Panc1 (cell line): ENCODE measurements around the gene AGBL4. TPM values are rescaled to one million over a fixed set of nuclear protein-coding genes. Genes with fewer than 3 reads are reported as not detected.

Source experiments
- ATAC-seq: fragments of 200-7000 bp; cut with Tn5 transposase; 2 replicates; pipeline ENCODE4 v1.9.1; 2020; ENCODE audit warnings: mild to moderate bottlenecking, moderate library complexity
- BruUV-seq: library from RNA; stranded (reverse); fragments of 400-500 nt; replicated peaks from 2 replicates; lab custom pipeline; 2021; lab: Mats Ljungman, UMichigan
- CTCF ChIA-PET: fragments of 300-600 bp; sonication (Branson Sonifier 250); formaldehyde crosslinking; loops from one replicate; lab custom pipeline; 2022; ENCODE audit warnings: antibody characterized with exemption; lab: Charles Lee
- POLR2A ChIA-PET: fragments of 300-600 bp; sonication (Branson Sonifier 250); formaldehyde crosslinking; loops from one replicate; lab custom pipeline; 2022; ENCODE audit warnings: antibody characterized with exemption; lab: Charles Lee
- DNase-seq: peaks from one replicate; pipeline ENCODE4 v3.0.0-alpha.2; 2010; ENCODE audit warnings: low read depth, low spot score
- H3K27ac ChIP-seq: 2 replicates; pipeline ENCODE4 v1.5.1; 2011; ENCODE audit warnings: mild to moderate bottlenecking, low read length, inconsistent platforms
- H3K27me3 ChIP-seq: fragments of 200-500 bp; sonication (Bioruptor generic); 2 replicates; pipeline ENCODE4 v1.6.0; 2014; ENCODE audit warnings: low read length, inconsistent platforms; ENCODE audit not compliant: control insufficient read depth, insufficient read depth
- H3K36me3 ChIP-seq: fragments of 200-500 bp; sonication (Bioruptor generic); 2 replicates; pipeline ENCODE4 v1.5.1; 2014; ENCODE audit warnings: inconsistent platforms, mild to moderate bottlenecking, low read length, moderate library complexity; ENCODE audit not compliant: control insufficient read depth, insufficient read depth
- H3K4me1 ChIP-seq: 2 replicates; pipeline ENCODE4 v1.5.1; 2011; ENCODE audit warnings: inconsistent platforms, mild to moderate bottlenecking, low read length, moderate library complexity; ENCODE audit not compliant: control insufficient read depth, insufficient read depth
- H3K4me3 ChIP-seq, 2 experiments: 2 replicates each; pipeline ENCODE4 v1.5.1; 2011 to 2012; ENCODE audit warnings: low read depth in 2 of 2, low read length in 2 of 2, mild to moderate bottlenecking in 2 of 2, inconsistent platforms in 1 of 2, moderate library complexity in 1 of 2
- H3K9me3 ChIP-seq: fragments of 200-500 bp; sonication (Bioruptor generic); 2 replicates; pipeline ENCODE4 v1.5.1; 2014; ENCODE audit warnings: low read depth, mild to moderate bottlenecking, inconsistent platforms, low read length, moderate library complexity; ENCODE audit not compliant: control insufficient read depth, insufficient read depth
- POLR2AphosphoS5 ChIP-seq: IDR thresholded peaks from 2 replicates; pipeline ENCODE4 v1.6.1; 2012; ENCODE audit warnings: mild to moderate bottlenecking, low read depth, low read length, moderate library complexity
- SIN3A ChIP-seq: IDR thresholded peaks from 2 replicates; pipeline ENCODE4 v1.6.1; 2012; ENCODE audit warnings: low read depth, mild to moderate bottlenecking, low read length, moderate library complexity, borderline replicate concordance; ENCODE audit not compliant: insufficient read depth
- TCF7L2 ChIP-seq: IDR thresholded peaks from 2 replicates; pipeline ENCODE4 v1.6.1; 2011; ENCODE audit warnings: mild to moderate bottlenecking, low read depth, low read length, inconsistent platforms
- in situ Hi-C: cut with HindIII; loops from 2 replicates; pipeline ENCODE4 v1.10.0; 2016; ENCODE audit warnings: low sequenced_read_pairs, low pct_unique_long_range_greater_than_20kb
- intact Hi-C: fragments of 100-400 bp; cut with micrococcal nuclease; formaldehyde crosslinking; loops from one replicate; pipeline ENCODE4 v1.10.0; 2022; ENCODE audit not compliant: unreplicated experiment
- total RNA-seq: library from RNA; stranded (reverse); gene quantifications from one replicate; pipeline ENCODE4 v1.2.1, GENCODE V29; 2021; ENCODE audit not compliant: unreplicated experiment
- TF ChIP-seq, protein P1 (sequence below): fragments of 450-650 bp; IDR thresholded peaks from 2 replicates; pipeline ENCODE4 v1.5.1; 2017; ENCODE audit warnings: mild to moderate bottlenecking
- TF ChIP-seq, protein P2 (sequence below), 2 experiments: IDR thresholded peaks; 2 replicates each; pipeline ENCODE4 v1.6.1; 2011 to 2012; ENCODE audit warnings: low read depth in 2 of 2, control low read depth in 1 of 2, low read length in 1 of 2, mild to moderate bottlenecking in 1 of 2, moderate library complexity in 1 of 2; ENCODE audit not compliant: insufficient read depth in 1 of 2

Gene AGBL4
- total RNA-seq, 1 experiment from 2014 or later: not detected

DNA sequence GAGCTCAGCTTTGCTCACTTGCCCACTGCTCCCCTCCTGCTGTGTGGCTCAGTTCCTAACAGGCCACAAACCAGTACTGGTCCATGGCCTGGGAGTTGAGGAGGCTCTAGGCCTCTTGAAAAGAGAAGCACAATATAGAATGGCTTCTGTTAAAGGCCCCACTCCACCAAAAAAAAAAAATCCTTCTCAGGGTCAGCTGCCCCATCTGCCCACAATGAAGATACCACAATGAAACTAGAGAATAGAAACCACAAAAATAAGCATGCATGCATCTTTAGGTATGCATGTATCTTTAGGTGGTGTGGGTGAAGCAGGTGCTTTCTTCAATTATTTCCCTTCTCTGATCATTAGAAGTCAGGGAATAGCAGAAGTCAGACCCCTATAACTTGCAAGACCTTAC lies 626.7 kb downstream of the AGBL4 start:
- in situ Hi-C loops (no loop called here), intact Hi-C loops (no loop called here)
- Histone ChIP-seq H3K27ac (no peak overlapping the region), H3K4me3 (no peak overlapping the region), H3K36me3 (no peaks in the 10 kb centered on the region), H3K27me3 (no peaks in the 10 kb centered on the region), H3K4me1 (no peaks in the 10 kb centered on the region), H3K9me3 (no peaks in the 10 kb centered on the region)
- ChIA-PET CTCF (no interaction called here), POLR2A (no interaction called here)
- DNase-seq: no peak
- ATAC-seq: no peak
- no peak for TF ChIP-seq POLR2AphosphoS5
- TF ChIP-seq SIN3A: no peak
- no peak for TF ChIP-seq TCF7L2
- TF ChIP-seq, protein P1, sequence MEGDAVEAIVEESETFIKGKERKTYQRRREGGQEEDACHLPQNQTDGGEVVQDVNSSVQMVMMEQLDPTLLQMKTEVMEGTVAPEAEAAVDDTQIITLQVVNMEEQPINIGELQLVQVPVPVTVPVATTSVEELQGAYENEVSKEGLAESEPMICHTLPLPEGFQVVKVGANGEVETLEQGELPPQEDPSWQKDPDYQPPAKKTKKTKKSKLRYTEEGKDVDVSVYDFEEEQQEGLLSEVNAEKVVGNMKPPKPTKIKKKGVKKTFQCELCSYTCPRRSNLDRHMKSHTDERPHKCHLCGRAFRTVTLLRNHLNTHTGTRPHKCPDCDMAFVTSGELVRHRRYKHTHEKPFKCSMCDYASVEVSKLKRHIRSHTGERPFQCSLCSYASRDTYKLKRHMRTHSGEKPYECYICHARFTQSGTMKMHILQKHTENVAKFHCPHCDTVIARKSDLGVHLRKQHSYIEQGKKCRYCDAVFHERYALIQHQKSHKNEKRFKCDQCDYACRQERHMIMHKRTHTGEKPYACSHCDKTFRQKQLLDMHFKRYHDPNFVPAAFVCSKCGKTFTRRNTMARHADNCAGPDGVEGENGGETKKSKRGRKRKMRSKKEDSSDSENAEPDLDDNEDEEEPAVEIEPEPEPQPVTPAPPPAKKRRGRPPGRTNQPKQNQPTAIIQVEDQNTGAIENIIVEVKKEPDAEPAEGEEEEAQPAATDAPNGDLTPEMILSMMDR: no peak
- TF ChIP-seq, protein P2, sequence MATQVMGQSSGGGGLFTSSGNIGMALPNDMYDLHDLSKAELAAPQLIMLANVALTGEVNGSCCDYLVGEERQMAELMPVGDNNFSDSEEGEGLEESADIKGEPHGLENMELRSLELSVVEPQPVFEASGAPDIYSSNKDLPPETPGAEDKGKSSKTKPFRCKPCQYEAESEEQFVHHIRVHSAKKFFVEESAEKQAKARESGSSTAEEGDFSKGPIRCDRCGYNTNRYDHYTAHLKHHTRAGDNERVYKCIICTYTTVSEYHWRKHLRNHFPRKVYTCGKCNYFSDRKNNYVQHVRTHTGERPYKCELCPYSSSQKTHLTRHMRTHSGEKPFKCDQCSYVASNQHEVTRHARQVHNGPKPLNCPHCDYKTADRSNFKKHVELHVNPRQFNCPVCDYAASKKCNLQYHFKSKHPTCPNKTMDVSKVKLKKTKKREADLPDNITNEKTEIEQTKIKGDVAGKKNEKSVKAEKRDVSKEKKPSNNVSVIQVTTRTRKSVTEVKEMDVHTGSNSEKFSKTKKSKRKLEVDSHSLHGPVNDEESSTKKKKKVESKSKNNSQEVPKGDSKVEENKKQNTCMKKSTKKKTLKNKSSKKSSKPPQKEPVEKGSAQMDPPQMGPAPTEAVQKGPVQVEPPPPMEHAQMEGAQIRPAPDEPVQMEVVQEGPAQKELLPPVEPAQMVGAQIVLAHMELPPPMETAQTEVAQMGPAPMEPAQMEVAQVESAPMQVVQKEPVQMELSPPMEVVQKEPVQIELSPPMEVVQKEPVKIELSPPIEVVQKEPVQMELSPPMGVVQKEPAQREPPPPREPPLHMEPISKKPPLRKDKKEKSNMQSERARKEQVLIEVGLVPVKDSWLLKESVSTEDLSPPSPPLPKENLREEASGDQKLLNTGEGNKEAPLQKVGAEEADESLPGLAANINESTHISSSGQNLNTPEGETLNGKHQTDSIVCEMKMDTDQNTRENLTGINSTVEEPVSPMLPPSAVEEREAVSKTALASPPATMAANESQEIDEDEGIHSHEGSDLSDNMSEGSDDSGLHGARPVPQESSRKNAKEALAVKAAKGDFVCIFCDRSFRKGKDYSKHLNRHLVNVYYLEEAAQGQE (IDR thresholded peaks at IDR 0.05; ENCODE audit: insufficient read depth in 1 of 2, low read depth in 2 of 2, low read length in 1 of 2): no peak
- BruUV-seq: no TSS peak

DNA sequence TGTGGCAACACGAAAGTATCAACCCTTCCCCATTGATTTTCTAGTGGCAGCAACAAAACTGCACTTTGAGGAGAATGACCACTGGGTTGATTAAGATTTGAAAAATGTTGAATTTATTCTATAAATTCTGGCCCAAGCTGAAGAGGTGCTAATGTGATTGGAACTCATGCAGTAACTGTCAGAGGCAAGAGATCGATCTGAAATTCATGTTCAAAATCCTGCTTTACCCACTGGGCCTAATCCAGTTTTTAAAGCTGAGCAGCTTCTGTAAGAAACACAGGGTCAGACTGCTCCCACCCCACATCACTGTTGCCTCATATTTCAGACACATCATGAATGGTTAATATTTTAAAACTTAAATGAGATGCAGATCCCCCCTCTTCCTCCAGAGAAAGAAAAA lies 629.6 kb downstream of the AGBL4 start:
- no TSS peak for BruUV-seq
- intact Hi-C loops: no loop called here
- in situ Hi-C loops: no loop called here
- ATAC-seq (no peak), DNase-seq (no peak)
- H3K9me3 ChIP-seq: no peaks in the 10 kb centered on the region
- no peak overlapping the region for H3K27ac ChIP-seq
- H3K27me3 ChIP-seq: no peaks in the 10 kb centered on the region
- TF ChIP-seq, protein P1: no peak
- TF ChIP-seq, protein P2 (IDR thresholded peaks at IDR 0.05; ENCODE audit: insufficient read depth in 1 of 2, low read depth in 2 of 2, low read length in 1 of 2): no peak
- TF ChIP-seq TCF7L2 (no peak), POLR2AphosphoS5 (no peak), SIN3A (no peak)
- H3K36me3 ChIP-seq: no peaks in the 10 kb centered on the region
- no peaks in the 10 kb centered on the region for H3K4me1 ChIP-seq
- no peak overlapping the region for H3K4me3 ChIP-seq
- CTCF ChIA-PET: interaction anchor here (0.8 kb wide), 1 partner anchor 1668 kb away, joined by 3 read pairs; no protein-coding TSS in a partner anchor
- POLR2A ChIA-PET: no interaction called here
